Tibial artery (tissue), 4 donors: ENCODE measurements around the gene PGM1.

ENCODE experiments used
- DNase-seq, 2 donors: peaks; one replicate each; pipeline ENCODE4 v3.0.0-alpha.2; 2019
- H3K27ac ChIP-seq, 2 donors: fragments of 200-600 bp; sonication (generic) in 1 of 2; 1 replicate in 1 of 2; 2 replicates in 1 of 2; pipeline ENCODE4 v1.5.1; 2018 to 2019; ENCODE audit warnings: mild to moderate bottlenecking in 1 of 2
- H3K27me3 ChIP-seq, 2 donors: fragments of 200-600 bp; sonication (generic) in 1 of 2; one replicate each; pipeline versions ENCODE4 v1.5.1 to v1.6.0; 2016 to 2019
- H3K36me3 ChIP-seq, 3 donors: fragments of 200-600 bp; sonication (generic) in 2 of 3; one replicate each; pipeline ENCODE4 v1.5.1; 2016 to 2019; ENCODE audit warnings: mild to moderate bottlenecking in 2 of 3
- H3K4me1 ChIP-seq, 4 donors: fragments of 200-600 bp; sonication (generic) in 2 of 4; 1 replicate in 3 of 4; 2 replicates in 1 of 4; pipeline ENCODE4 v1.5.1; 2016 to 2019
- H3K4me3 ChIP-seq, 2 donors: fragments of 200-600 bp; sonication (generic) in 1 of 2; 1 replicate in 1 of 2; 2 replicates in 1 of 2; pipeline ENCODE4 v1.5.1; 2018 to 2019; ENCODE audit warnings: mild to moderate bottlenecking in 2 of 2
- H3K9me3 ChIP-seq, 3 donors: fragments of 200-600 bp; sonication (generic) in 1 of 3; one replicate each; pipeline ENCODE4 v1.5.1; 2016 to 2019
- CTCF ChIP-seq, 2 experiments: fragments of 200-600 bp in 1 of 2; fragments of 450-650 bp in 1 of 2; IDR thresholded peaks; one replicate each; pipeline ENCODE4 v1.5.1; 2017 to 2019; ENCODE audit warnings: antibody characterized with exemption in 2 of 2, mild to moderate bottlenecking in 1 of 2, moderate library complexity in 1 of 2
- intact Hi-C: fragments of 100-400 bp; cut with DNase I; formaldehyde crosslinking; loops from one replicate; pipeline ENCODE4 v1.15.0; 2023; ENCODE audit warnings: low total_unique reads

Gene PGM1

GRCh38 chr1:63601912-63602311 lies 8.7 kb downstream of the PGM1 start:
- no peak for TF ChIP-seq CTCF (IDR thresholded peaks at IDR 0.05)
- Histone ChIP-seq H3K4me1 (no peaks in the 10 kb centered on the region), H3K27ac (no peak overlapping the region), H3K9me3 (no peaks in the 10 kb centered on the region), H3K36me3 (no peaks in the 10 kb centered on the region), H3K27me3 (no peaks in the 10 kb centered on the region), H3K4me3 (no peak overlapping the region)
- DNase-seq: no peak
- intact Hi-C loops: no loop called here

- no peak for DNase-seq
- no peaks in the 10 kb centered on the region for H3K27me3 ChIP-seq
- TF ChIP-seq CTCF (IDR thresholded peaks at IDR 0.05): no peak
- no peaks in the 10 kb centered on the region for H3K9me3 ChIP-seq
- H3K36me3 ChIP-seq: no peaks in the 10 kb centered on the region
- no peak overlapping the region for H3K27ac ChIP-seq
- H3K4me3 ChIP-seq: no peak overlapping the region
- intact Hi-C loops: no loop called here
- H3K4me1 ChIP-seq: no peaks in the 10 kb centered on the region
These were observed 9.4 kb downstream of the PGM1 start for GRCh38 chr1:63602629-63603028.

- TF ChIP-seq CTCF (IDR thresholded peaks at IDR 0.05): no peak
These were observed 10.6 kb downstream of the PGM1 start for GRCh38 chr1:63603810-63604209.

GRCh38 chr1:63607322-63607721 lies 14.1 kb downstream of the PGM1 start:
- H3K27me3 ChIP-seq: no peaks in the 10 kb centered on the region
- no peak overlapping the region for H3K27ac ChIP-seq
- DNase-seq: no peak
- intact Hi-C loops: no loop called here
- no peak overlapping the region for H3K4me3 ChIP-seq
- no peaks in the 10 kb centered on the region for H3K36me3 ChIP-seq
- TF ChIP-seq CTCF (IDR thresholded peaks at IDR 0.05): no peak
- peaks cover 0 to under 1% (median 0%) of the 10 kb centered on the region in 4 donors for H3K4me1 ChIP-seq
- no peaks in the 10 kb centered on the region for H3K9me3 ChIP-seq

More at GRCh38 chr1:63603810-63604209, 10.6 kb downstream of the PGM1 start:
- Histone ChIP-seq H3K9me3 (no peaks in the 10 kb centered on the region), H3K4me1 (no peaks in the 10 kb centered on the region), H3K27ac (no peak overlapping the region), H3K27me3 (no peaks in the 10 kb centered on the region), H3K4me3 (no peak overlapping the region), H3K36me3 (no peaks in the 10 kb centered on the region)
- intact Hi-C loops: no loop called here
- no peak for DNase-seq

- intact Hi-C loops: loop anchor here (2.0 to 10.0 kb wide), 2 partner anchors 64 to 636 kb away; no protein-coding TSS in a partner anchor
- no peak overlapping the region for H3K27ac ChIP-seq
- no peaks in the 10 kb centered on the region for H3K36me3 ChIP-seq
- no peak for TF ChIP-seq CTCF (IDR thresholded peaks at IDR 0.05)
- H3K9me3 ChIP-seq: no peaks in the 10 kb centered on the region
- no peak overlapping the region for H3K4me3 ChIP-seq
- H3K4me1 ChIP-seq: peaks cover 0 to 15% (median 3%) of the 10 kb centered on the region in 4 donors
- H3K27me3 ChIP-seq: no peaks in the 10 kb centered on the region
- DNase-seq: no peak
These were observed 18.0 kb downstream of the PGM1 start for GRCh38 chr1:63611231-63611630.

- DNase-seq: no peak
- intact Hi-C loops: loop anchor here (10.0 kb wide), 1 partner anchor 62 kb away; no protein-coding TSS in a partner anchor
- H3K9me3 ChIP-seq: no peaks in the 10 kb centered on the region
- H3K4me1 ChIP-seq: peaks cover 0 to 24% (median 4%) of the 10 kb centered on the region in 4 donors
- H3K27ac ChIP-seq: no peak overlapping the region
- TF ChIP-seq CTCF (IDR thresholded peaks at IDR 0.05): no peak
- no peaks in the 10 kb centered on the region for H3K27me3 ChIP-seq
- H3K4me3 ChIP-seq: no peak overlapping the region
- no peaks in the 10 kb centered on the region for H3K36me3 ChIP-seq
These were observed 19.4 kb downstream of the PGM1 start for GRCh38 chr1:63612564-63612963.
